DMS153 treated with DMSO at 0.1 percent for 48 hours (cell line): ENCODE results near the gene CLASRP.

Experiments
- DNase-seq: peaks from one replicate; lab custom pipeline; 2025; ENCODE audit not compliant: unreplicated experiment; lab: John Stamatoyannopoulos, UW

The CLASRP gene

GRCh38 chr19:45020071-45020470, 18.8 kb upstream of the CLASRP start:
- no peak for DNase-seq

GRCh38 chr19:45021971-45022370, 16.9 kb upstream of the CLASRP start:
- no peak for DNase-seq

GRCh38 chr19:45023048-45023447, 15.8 kb upstream of the CLASRP start:
- no peak for DNase-seq

- DNase-seq: no peak
Measured at GRCh38 chr19:45025264-45025663, 13.6 kb upstream of the CLASRP start.

GRCh38 chr19:45027371-45027770, 11.5 kb upstream of the CLASRP start:
- DNase-seq: no peak

- no peak for DNase-seq
Measured at GRCh38 chr19:45030825-45031224, 8.0 kb upstream of the CLASRP start.

DNA sequence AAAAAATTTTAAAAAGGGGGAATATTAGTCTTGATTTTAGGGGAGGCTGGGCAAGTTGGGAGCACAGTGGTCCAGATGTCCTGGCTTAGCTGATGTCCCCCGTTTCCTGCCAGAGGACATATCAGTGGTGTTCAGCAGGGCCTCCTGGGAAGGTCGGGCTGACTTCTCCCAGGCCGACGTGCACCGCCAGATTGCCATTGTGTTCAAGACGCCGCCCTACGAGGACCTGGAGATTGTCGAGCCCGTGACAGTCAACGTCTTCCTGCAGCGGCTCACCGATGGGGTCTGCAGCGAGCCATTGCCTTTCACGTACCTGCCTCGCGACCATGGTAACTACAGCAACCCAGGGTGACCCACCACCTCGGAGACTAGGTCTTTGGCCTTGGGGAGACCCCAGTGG, 6.4 kb upstream of the CLASRP start:
- DNase-seq: no peak

- no peak for DNase-seq
Measured at GRCh38 chr19:45035755-45036154, 3.1 kb upstream of the CLASRP start.

DNA sequence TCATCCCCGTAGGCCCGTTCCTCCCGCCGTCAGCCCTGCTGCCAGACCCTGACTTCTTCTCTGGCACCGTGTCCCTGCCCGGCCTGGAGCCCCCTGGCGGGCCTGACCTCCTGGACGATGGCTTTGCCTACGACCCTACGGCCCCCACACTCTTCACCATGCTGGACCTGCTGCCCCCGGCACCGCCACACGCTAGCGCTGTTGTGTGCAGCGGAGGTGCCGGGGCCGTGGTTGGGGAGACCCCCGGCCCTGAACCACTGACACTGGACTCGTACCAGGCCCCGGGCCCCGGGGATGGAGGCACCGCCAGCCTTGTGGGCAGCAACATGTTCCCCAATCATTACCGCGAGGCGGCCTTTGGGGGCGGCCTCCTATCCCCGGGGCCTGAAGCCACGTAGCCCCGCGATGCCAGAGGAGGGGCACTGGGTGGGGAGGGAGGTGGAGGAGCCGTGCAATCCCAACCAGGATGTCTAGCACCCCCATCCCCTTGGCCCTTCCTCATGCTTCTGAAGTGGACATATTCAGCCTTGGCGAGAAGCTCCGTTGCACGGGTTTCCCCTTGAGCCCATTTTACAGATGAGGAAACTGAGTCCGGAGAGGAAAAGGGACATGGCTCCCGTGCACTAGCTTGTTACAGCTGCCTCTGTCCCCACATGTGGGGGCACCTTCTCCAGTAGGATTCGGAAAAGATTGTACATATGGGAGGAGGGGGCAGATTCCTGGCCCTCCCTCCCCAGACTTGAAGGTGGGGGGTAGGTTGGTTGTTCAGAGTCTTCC, 1.3 kb upstream of the CLASRP start:
- DNase-seq: no peak

- DNase-seq: no peak
Measured at GRCh38 chr19:45040059-45040771, 1.4 kb downstream of the CLASRP start.

GRCh38 chr19:45041125-45041524, 2.3 kb downstream of the CLASRP start:
- no peak for DNase-seq

DNA sequence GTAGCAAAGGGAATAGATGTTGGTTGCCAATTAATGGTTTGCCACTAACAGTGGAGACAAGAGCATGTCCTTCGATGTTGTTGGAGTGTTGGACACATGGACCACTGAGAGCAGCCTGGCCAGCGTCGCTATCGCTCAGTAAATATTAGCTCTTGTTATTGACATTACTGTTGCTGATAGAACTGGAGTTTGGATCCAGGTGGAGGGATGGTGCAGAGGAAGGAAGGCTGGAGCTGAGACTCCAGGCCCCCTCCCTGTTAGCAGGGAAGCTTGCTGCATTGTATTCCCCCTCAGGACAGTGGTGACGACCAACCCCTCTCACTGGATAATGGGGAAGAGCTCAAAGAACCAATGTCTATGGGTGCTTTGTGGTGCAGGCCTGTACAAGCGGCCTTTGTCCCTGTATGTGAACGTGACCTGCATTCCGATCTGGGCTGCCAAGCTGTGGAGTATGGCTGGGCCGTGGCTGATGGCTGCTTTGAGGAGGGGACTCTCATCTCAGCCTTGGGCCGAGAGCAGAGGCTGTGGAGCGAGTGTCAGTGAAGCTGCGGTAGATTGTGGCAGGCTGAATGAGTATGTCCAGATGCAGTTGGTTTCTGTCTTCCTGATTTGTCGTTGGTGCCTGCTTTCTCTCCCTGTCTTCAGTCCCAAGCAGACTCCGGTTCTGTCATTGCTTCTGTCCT, 7.0 kb downstream of the CLASRP start:
- no peak for DNase-seq

DNA sequence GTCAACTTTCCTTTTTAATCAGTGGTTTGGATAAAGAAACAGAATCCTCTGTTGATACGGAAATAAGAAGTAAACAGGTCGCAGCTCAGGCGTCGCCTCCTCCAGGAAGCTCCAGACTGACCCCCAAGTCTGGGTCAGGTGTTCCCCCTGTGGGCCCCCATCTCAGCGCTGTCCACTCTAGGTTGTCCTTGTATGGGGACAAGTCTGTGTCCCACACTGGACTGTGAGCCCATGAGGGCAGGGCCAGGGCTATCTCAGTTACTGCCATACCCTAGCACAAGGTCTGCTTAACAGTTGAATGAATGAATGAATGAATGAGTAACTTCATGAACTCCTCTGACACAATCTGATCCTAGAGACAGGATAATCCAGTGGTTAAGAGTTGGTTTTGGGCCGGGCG, 7.5 kb downstream of the CLASRP start:
- DNase-seq: no peak

GRCh38 chr19:45047188-45047797, 8.4 kb downstream of the CLASRP start:
- no peak for DNase-seq

DNA sequence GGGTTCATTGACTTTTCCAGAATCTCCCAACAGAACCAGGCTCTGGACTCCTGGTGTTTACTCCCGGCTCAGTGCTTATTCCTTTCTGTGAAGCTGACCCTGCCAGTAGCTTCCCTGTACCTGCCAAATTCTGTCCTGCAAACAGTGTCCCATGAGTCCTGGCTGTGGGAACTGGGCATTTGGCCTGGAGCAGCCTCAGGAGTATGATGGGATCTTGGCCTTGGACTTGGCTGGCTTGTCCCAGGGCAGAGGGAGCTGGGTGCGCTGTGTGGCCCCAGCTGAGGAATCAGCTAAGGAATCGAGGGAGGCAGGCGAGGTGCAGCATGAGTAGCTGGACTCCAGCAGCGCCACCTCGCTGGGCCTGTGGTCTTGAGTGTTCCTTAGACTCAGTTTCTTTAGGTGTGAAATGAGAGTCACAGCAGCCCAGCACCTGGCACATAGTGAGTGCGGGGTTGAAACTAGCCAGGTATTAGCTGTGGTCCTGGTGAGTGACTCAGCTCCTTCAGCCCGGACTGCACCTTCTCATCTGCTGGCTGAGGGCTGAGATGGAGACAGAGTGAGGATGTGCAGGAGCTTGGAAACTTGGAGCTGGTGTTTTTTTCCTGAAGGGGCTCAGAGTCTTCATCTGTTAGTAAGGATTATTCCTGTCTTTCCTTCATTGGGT, 10.4 kb downstream of the CLASRP start:
- no peak for DNase-seq

GRCh38 chr19:45050036-45050435, 11.2 kb downstream of the CLASRP start:
- no peak for DNase-seq

DNA sequence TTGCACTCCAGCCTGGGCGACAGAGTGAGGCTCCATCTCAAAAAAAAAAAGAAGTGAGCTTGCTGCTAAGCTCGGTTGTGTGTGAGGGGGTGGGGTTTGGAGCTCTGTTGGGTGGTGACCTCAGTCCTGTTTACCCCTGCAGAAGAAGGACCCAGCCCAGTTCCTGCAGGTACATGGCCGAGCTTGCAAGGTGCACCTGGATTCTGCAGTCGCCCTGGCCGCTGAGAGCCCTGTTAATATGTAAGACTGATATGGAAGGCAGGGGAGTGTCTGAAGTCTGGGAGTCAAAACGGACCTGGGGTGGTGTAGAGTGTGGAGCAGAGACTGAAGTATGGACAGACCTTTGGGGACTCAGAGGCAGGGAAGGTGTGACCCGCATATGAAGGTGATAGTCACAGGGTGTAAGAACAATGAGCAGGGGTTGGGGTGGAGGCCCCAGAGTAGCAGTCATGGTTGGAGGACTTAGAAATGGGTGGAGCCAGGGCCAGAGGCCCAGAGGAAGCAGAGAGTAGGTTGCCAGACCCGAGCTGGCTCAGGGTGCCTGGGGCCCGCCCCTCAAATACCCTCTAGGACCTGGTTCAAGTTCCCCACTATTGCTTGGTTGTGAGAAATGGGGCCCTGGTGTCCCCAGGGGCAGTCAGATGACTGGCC, 13.2 kb downstream of the CLASRP start:
- DNase-seq: no peak

DNA sequence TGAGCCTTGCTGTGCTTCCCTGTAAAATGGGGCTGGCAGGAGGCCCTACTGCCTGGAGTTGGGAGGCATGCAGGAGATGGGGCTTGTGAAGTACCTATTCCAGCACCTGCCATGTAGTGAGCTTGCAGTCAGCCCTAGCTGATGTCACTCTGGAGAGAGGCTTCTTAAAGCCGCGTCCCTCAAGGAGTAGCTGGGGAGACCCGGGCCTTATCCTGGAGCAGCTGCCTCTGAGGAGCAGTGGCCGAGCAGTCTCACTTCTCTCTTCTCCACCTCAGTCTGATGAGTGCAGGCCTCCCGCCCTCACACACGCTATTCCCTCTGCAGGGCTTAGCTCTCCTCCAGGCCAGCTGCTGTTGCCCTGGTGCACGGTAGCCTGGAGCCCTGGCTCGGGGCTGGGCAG, 18.0 kb downstream of the CLASRP start:
- no peak for DNase-seq

GRCh38 chr19:45057444-45057843, 18.6 kb downstream of the CLASRP start:
- no peak for DNase-seq

DNA sequence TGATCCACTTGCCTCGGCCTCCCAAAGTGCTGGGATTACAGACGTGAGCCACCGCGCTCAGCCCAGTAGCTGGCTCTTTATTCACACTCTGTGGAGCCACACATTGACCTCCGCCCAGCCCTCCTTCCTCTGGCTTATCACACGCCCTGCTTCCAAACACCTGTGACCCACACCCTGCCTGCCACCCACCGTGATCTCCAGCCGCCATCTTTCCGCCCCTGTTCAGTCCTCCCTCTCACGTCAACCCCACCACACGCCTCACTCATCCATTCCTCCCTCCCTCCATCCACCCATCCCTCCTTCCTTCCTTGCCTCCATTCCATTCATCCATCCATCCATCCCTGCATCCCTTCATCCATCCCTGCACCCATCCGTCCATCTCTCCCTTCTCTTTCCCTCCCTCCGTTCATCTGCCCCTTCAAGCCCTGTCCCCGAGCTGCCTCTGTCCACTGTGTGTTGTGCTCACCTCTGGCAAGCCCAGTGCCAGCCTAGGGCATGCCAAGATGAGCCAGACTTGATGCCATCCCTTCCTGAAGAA, 19.8 kb downstream of the CLASRP start:
- no peak for DNase-seq
